Activated T-cell treated with anti-CD3 and anti-CD28 coated beads, Interleukin-2, amount 50 U/mL, for 1 hour (primary cell): Measurements from ENCODE around the gene TUG1.

ENCODE experiments used
- DNase-seq: peaks from one replicate; pipeline ENCODE4 v3.0.0-alpha.2; 2020

TUG1 gene

GRCh38 chr22:30947816-30948454, 21.1 kb upstream of the TUG1 start:
- DNase-seq: no peak

DNA sequence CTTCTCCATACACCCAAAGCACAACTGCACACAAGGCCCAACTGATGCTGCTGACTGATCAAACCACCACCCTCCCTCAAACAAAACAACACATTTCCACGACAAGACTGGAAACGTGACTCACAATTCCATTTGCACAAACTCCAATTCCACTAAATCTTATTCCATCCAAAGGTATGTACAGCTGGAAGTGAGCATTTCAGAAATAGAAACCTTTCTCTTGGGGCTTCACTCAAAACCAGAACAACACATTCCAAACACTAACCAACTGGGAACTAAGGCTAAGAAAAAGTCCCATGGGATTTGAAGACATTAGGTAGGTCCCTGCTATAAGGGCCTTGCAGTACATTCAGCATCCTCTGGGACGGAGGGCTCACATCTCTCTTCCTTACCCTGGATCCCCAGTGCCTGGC, 20.1 kb upstream of the TUG1 start:
- no peak for DNase-seq

GRCh38 chr22:30949934-30950660, 19.0 kb upstream of the TUG1 start:
- no peak for DNase-seq

DNA sequence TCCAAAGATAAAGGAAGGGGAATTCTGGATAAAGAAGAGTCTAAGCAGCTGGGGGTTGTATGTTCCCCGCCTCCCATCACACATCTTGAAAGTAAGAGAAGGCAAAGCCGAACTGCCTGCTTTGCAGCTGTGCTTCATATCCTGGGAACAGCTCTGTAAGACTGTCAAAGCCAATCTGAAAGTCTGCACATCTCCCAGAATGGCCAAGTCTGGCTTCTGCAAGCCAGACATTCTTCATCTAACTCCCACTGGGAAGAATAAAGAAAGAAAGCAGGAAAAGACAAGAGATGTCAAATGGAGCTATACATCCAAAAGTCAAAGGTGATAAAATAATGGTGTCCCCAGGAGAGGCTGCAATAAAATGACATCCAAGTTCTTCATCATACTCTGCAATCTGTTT, 15.9 kb upstream of the TUG1 start:
- DNase-seq: no peak

GRCh38 chr22:30955153-30955552, 13.9 kb upstream of the TUG1 start:
- no peak for DNase-seq

DNA sequence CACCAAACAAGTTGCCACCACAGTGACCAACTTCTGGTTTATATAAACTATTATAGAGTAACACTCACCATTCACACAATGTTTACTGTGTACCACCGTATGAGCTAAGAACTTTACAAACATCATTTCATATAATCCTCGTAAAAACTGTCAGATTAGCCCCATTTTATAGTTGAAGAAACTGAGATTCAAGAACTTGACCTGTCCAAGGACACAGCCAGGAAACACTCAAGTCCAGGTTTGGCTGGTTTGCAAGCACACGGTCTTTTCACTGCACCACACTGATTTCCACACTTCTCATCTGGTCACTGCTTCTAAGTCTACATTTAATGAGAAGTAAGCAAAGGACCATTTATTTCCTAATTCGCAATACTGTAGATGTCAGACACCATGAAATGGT, 4.2 kb upstream of the TUG1 start:
- no peak for DNase-seq

GRCh38 chr22:30968015-30968923, 796 bp upstream of the TUG1 start, which contains the start of gene MORC2:
TSS of gene MORC2 (minus strand) at chr22:30968774. CDS start at chr22:30967889, 885 bp downstream.
- no peak for DNase-seq

- DNase-seq: no peak
Measured at GRCh38 chr22:30969532-30970355, 679 bp downstream of the TUG1 start.

- DNase-seq: no peak
Measured at GRCh38 chr22:30970356-30970746, 1.3 kb downstream of the TUG1 start.

DNA sequence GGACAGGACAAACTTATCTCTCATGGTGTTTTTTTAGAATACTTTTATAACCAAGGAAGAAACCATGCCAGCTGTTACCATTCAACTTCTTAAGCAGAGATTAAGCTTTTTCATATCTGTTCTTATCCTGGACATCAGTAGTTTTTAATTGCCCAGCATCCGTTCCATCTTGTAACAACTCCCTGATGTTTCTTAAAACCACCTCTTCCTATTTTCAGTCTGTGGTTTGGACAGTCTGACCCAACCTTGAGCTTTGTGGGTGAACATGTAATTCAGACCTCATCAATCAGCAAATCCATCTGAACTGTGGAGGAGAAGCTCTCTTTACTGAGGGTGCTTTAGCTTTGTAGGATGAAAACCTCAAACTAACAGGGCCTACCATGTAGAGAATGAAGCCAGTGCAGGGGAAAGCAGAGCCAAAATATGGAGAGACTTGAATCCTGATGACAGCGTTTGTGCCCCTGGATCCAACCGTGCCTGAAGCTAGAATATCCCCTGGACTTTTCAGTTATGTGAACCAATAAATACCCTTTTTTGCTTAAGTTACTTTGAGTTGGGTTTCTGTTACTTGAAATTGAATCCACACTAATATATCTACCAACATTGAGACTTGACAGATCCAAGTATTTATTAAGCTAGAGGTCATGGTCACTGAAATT, 9.4 kb downstream of the TUG1 start:
- DNase-seq: no peak

DNA sequence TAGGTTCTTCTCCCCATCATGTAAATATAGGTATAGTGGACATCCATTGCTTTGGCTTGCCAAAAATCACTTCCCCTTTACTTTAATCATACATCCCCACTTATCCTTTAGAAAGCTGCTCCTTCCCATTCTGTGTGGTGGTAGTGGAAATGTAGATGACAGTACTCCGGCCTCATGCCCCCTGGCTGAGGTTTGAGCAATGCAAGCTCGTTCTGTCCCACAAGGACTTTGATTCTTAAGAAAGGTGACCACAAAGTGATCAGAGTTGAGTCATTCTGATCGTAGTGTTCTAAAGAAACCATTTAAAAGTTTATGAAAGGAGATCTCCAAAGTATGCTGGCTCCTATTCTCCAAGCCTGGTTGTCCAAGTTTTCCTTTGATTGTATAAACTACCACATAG, 10.9 kb downstream of the TUG1 start:
- DNase-seq: no peak

GRCh38 chr22:30982512-30982911, 13.4 kb downstream of the TUG1 start:
- no peak for DNase-seq

GRCh38 chr22:30984317-30984716, 15.3 kb downstream of the TUG1 start:
- DNase-seq: no peak

DNA sequence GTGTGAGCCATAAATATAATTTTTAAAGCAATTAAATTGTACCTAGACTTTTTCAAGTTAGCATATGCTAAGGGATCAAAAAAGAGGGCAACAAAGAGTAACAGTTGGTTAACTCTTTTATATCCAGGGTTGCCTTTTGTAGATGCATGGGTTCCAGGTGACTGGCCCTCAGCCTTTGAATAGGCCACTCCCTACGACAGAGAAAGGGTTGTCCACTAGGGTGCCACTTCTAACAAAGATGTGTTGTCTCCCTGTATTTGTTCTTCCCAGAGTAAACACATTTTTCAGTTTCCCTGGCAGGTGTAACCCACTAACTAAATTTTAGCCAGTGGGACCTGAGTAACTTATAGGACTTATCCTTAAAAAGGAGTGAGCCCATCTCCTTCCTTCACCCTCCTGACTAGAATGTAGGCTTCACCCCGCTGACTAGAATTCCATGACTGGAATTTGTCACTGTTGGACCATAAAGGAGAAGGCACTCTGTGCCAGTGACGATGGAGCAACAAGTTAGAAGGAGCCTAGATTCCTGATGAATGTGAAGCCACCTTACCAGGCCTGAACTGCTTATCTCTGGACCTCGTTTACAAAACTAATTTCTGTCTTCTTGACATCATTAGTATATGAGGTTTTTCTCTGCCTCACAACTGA, 16.6 kb downstream of the TUG1 start:
- DNase-seq: no peak

DNA sequence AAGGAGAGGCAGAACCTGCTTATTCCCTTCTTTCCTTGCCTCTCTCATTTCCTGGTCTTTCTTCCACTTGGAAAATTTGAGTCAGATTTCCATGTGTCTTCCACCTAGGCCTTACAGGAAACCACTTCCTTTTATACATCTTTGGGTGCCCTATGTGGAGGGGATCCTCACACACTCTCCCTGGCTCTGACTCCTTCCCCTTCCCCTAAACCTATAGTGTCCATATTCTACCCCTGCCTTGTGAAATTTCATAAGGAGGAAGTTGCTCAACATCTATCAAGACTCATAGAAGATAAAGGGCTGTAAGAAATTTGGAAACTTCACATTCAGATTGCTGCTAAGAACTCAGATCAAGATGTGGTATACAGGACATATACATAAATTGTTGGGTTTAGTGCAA, 20.4 kb downstream of the TUG1 start:
- DNase-seq: no peak

- DNase-seq: no peak
Measured at GRCh38 chr22:30990690-30991089, 21.6 kb downstream of the TUG1 start.

DNA sequence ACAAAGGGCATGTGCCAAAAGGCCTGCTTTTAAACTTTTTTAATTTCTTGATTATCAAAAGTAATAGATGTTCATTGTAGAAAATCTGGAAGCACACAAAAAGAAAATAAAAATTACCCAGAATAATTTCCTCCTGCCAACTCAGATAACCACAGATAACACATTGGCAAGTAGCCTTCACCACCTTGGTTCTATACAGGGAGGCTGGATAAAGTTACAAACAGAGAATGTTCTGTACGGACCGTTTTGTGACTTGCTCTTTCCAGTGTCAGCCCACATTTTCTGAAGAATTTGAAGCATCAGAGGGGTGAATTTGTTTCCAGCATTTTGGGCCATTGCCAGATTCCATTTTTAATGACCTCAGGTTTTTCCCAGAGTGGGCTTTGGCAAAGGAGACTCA, 23.5 kb downstream of the TUG1 start:
- DNase-seq: no peak

DNA sequence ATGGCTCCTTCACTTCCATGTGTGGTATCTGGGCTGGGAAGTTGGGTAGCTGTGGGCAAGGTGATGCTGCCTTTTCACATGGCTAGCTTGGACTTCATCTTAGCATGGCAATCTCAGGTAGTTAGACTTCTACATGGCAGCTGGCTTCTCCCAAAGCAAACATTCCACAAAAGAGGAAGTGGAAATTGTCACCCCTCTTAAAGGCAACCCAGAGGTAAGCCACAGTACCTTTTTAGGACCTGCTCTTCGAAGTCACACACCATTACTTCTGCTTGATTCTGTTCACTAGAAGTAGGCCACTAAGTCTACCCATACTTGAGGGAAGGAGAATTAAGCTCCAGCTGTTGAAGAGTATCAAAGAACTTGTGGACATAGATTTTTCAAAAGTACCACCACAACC, 25.9 kb downstream of the TUG1 start:
- no peak for DNase-seq

DNA sequence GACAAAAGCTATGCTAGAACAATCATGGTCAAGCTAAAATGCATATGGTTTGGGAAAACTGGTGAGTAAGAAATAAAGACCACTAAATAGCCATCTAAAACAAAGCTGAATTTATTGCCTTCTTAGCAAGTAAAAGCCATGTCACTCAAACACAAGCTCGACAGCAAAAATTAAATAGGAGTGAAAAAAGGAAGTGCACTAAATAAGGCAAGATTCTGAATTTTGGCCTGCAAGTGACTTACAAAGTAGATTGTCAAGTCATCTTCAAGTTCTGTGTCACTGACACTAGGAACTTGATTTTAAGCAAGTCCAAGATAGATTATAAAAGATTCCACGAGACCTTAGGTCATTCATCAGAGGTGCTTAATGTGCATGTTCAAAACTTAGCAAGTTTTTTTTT, 27.4 kb downstream of the TUG1 start:
- no peak for DNase-seq

- no peak for DNase-seq
Measured at GRCh38 chr22:30998329-30998728, 29.3 kb downstream of the TUG1 start.

DNA sequence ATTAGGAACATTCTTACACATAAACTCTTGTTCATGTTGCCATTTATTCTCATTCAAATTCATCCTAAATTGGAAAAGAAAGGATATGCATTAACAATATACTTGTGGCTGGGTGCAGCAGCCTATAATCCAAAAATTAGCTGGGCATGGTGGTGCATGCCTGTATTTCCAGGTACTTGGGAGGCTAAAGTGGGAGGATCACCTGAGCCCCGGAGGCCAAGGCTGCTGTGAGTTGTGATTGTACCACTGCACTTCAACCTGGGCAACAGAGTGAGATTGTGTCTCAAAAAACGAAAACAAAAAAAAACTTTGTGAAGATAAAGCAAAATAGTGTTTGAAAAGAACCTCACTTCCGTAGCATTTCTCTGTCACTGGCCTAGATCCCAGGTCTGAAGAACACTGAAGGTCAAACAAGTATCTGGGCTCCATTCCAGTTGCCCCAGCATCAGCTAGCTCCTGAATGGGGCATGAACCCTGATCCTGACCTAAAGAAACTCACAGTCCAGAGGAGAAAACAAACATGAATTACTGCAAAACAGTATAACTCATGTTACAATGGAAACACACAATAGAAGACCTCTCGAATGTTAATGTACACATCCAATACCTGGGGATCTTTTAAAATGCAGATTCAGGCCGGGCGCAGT, 32.2 kb downstream of the TUG1 start:
- no peak for DNase-seq
